Aorta (tissue), 5 donors: ENCODE measurements around the gene TRIM71. TPM values are rescaled to one million over a fixed set of nuclear protein-coding genes. Genes with fewer than 3 reads are reported as not detected.
"Not testable (repeated sequence)": the region's sequence is repeated elsewhere in the genome, so short reads cannot be mapped to it uniquely, and the experiment has no call there.

ENCODE experiments used
- ATAC-seq: fragments of 200-7000 bp; cut with Tn5 transposase; one replicate; pipeline ENCODE4 v1.9.1; 2022; ENCODE audit warnings: moderate library complexity; ENCODE audit not compliant: low FRiP score
- DNase-seq, 2 donors: peaks; one replicate each; pipeline ENCODE4 v3.0.0-alpha.2; 2020
- H3K27ac ChIP-seq, 2 donors: one replicate each; pipeline ENCODE4 v1.5.1; 2013; ENCODE audit warnings: low read length in 2 of 2, mild to moderate bottlenecking in 2 of 2, moderate library complexity in 2 of 2, control low read depth in 1 of 2, inconsistent platforms in 1 of 2, low read depth in 1 of 2
- H3K27me3 ChIP-seq, 2 donors: one replicate each; pipeline ENCODE4 v1.6.1; 2013; ENCODE audit warnings: control low read depth in 1 of 2, low read length in 1 of 2, mild to moderate bottlenecking in 1 of 2, moderate library complexity in 1 of 2; ENCODE audit not compliant: insufficient read depth in 2 of 2, control insufficient read depth in 1 of 2
- H3K36me3 ChIP-seq, 2 donors: one replicate each; pipeline ENCODE4 v1.6.1; 2013; ENCODE audit warnings: control low read depth in 1 of 2, low read length in 1 of 2, mild to moderate bottlenecking in 1 of 2; ENCODE audit not compliant: insufficient read depth in 2 of 2, control insufficient read depth in 1 of 2
- H3K4me1 ChIP-seq, 2 donors: one replicate each; pipeline ENCODE4 v1.6.1; 2013; ENCODE audit warnings: low read length in 2 of 2, control low read depth in 1 of 2, mild to moderate bottlenecking in 1 of 2, moderate library complexity in 1 of 2; ENCODE audit not compliant: insufficient read depth in 2 of 2, control insufficient read depth in 1 of 2
- H3K4me3 ChIP-seq, 2 donors: one replicate each; pipeline ENCODE4 v1.5.1; 2013; ENCODE audit warnings: low read length in 2 of 2, control low read depth in 1 of 2, mild to moderate bottlenecking in 1 of 2
- H3K9me3 ChIP-seq: one replicate; pipeline ENCODE4 v1.6.1; 2013; ENCODE audit warnings: mild to moderate bottlenecking, low read length; ENCODE audit not compliant: control insufficient read depth
- WGBS, 2 donors: extraction: QIAGEN DNeasy Blood & Tissue Kit; methylation state at CpG; one replicate each; pipeline ENCODE4 v1.1.7; 2013; 5-methylcytosine and 5-hydroxymethylcytosine counted together
- intact Hi-C, 2 donors: fragments of 100-400 bp; cut with DNase I; formaldehyde crosslinking; loops; one replicate each; pipeline versions ENCODE4 v1.14.2 to v1.15.0; 2022
- polyA plus RNA-seq, 2 donors: library from polyadenylated mRNA; stranded (reverse); fragments of 200-250 nt; gene quantifications; one replicate each; pipeline ENCODE4 v1.2.3, GENCODE V29; 2013
- total RNA-seq, 2 donors: library from RNA; stranded (reverse); fragmentation: NEBNext Ultra II Directional; extraction: Animal tissue kit (Norgen Biotek cat#: 25700); gene quantifications; one replicate each; pipeline ENCODE4 v1.2.1, GENCODE V29; 2021
- donor health status: healthy with polysubstance abuse.
- donor health status: Bipolar disorder and iron deficiency.
- donor health status: DM: no; HTN: no; CAD: no.
- donor health status: DM: no; HTN: no; CAD: no.
- donor health status: DM: yes; HTN: yes; CAD: no.

TRIM71 gene
- total and polyA plus RNA-seq, 4 donors = not detected

GRCh38 chr3:32894977-32895376 lies 77.2 kb downstream of the TRIM71 start:
- 70 to 80% methylated on average over 2 of the region's 2 CpGs for WGBS, 2 donors
- ATAC-seq (no peak), DNase-seq (no peak)
- intact Hi-C loops = no loop called here
- no peak overlapping the region for H3K4me3 ChIP-seq
- no peak overlapping the region for H3K27ac ChIP-seq
- H3K36me3 ChIP-seq = no peaks in the 10 kb centered on the region
- no peaks in the 10 kb centered on the region for H3K9me3 ChIP-seq
- H3K27me3 ChIP-seq = no peaks in the 10 kb centered on the region
- H3K4me1 ChIP-seq = no peaks in the 10 kb centered on the region

- no peaks in the 10 kb centered on the region for H3K4me1 ChIP-seq
- no peak overlapping the region for H3K4me3 ChIP-seq
- no peaks in the 10 kb centered on the region for H3K9me3 ChIP-seq
- no peak overlapping the region for H3K27ac ChIP-seq
- 78 to 88% methylated on average over 2 of the region's 2 CpGs for WGBS, 2 donors
- H3K36me3 ChIP-seq = no peaks in the 10 kb centered on the region
- DNase-seq (no peak), ATAC-seq (no peak)
- H3K27me3 ChIP-seq = no peaks in the 10 kb centered on the region
- intact Hi-C loops = no loop called here
Measured at GRCh38 chr3:32895701-32896100, 77.9 kb downstream of the TRIM71 start.

- Histone ChIP-seq H3K4me3 (no peak overlapping the region), H3K27ac (no peak overlapping the region), H3K27me3 (no peaks in the 10 kb centered on the region), H3K36me3 (no peaks in the 10 kb centered on the region), H3K4me1 (no peaks in the 10 kb centered on the region), H3K9me3 (no peaks in the 10 kb centered on the region)
- DNase-seq = no peak
- ATAC-seq = no peak
- intact Hi-C loops = no loop called here
- 86 to 91% methylated on average over 4 of the region's 4 CpGs for WGBS, 2 donors
Measured at GRCh38 chr3:32896143-32896542, 78.3 kb downstream of the TRIM71 start.

- Histone ChIP-seq H3K4me3 (no peak overlapping the region), H3K4me1 (no peaks in the 10 kb centered on the region), H3K36me3 (no peaks in the 10 kb centered on the region), H3K27me3 (no peaks in the 10 kb centered on the region), H3K9me3 (no peaks in the 10 kb centered on the region), H3K27ac (no peak overlapping the region)
- intact Hi-C loops = no loop called here
- DNase-seq (no peak), ATAC-seq (no peak)
- 90 to 94% methylated on average over 8 of the region's 8 CpGs for WGBS, 2 donors
Measured at GRCh38 chr3:32897001-32897601, 79.3 kb downstream of the TRIM71 start.

GRCh38 chr3:32897981-32898623 lies 80.3 kb downstream of the TRIM71 start:
- no peaks in the 10 kb centered on the region for H3K36me3 ChIP-seq
- no peaks in the 10 kb centered on the region for H3K9me3 ChIP-seq
- H3K27me3 ChIP-seq = no peaks in the 10 kb centered on the region
- no peak overlapping the region for H3K4me3 ChIP-seq
- 84% methylated on average over 5 of the region's 5 CpGs for WGBS, 2 donors
- intact Hi-C loops = no loop called here
- no peak for ATAC-seq
- no peak for DNase-seq
- no peak overlapping the region for H3K27ac ChIP-seq
- H3K4me1 ChIP-seq = no peaks in the 10 kb centered on the region

GRCh38 chr3:32899265-32899664 lies 81.5 kb downstream of the TRIM71 start:
- H3K36me3 ChIP-seq = no peaks in the 10 kb centered on the region
- H3K27me3 ChIP-seq = no peaks in the 10 kb centered on the region
- 94 to 96% methylated on average over 2 of the region's 2 CpGs for WGBS, 2 donors
- no peaks in the 10 kb centered on the region for H3K9me3 ChIP-seq
- H3K4me1 ChIP-seq = no peaks in the 10 kb centered on the region
- no peak overlapping the region for H3K4me3 ChIP-seq
- intact Hi-C loops = no loop called here
- H3K27ac ChIP-seq = no peak overlapping the region
- DNase-seq (no peak), ATAC-seq (no peak)

GRCh38 chr3:32901005-32901932 lies 83.5 kb downstream of the TRIM71 start:
- Histone ChIP-seq H3K36me3 (no peaks in the 10 kb centered on the region), H3K9me3 (no peaks in the 10 kb centered on the region), H3K27ac (no peak overlapping the region), H3K4me1 (no peaks in the 10 kb centered on the region), H3K27me3 (no peaks in the 10 kb centered on the region), H3K4me3 (no peak overlapping the region)
- WGBS, 2 donors = 73 to 74% methylated on average over 7 of the region's 7 CpGs
- DNase-seq = no peak
- ATAC-seq = no peak
- intact Hi-C loops = no loop called here

GRCh38 chr3:32902887-32903371 lies 85.1 kb downstream of the TRIM71 start:
- intact Hi-C loops, H3K4me1 ChIP-seq, DNase-seq, H3K27ac ChIP-seq, H3K4me3 ChIP-seq, ATAC-seq, H3K36me3 ChIP-seq, H3K27me3 ChIP-seq, H3K9me3 ChIP-seq: not testable (repeated sequence)
- WGBS, 2 donors = 22 to 26% methylated on average over 20 to 31 of the region's 31 CpGs
